HG02798 (cell line): ENCODE results near the gene DNASE1L1.

Source experiments
- ATAC-seq: cut with Tn5 transposase; IDR thresholded peaks from one replicate; pipeline ENCODE4 v1.9.1; 2021; ENCODE audit warnings: mild to moderate bottlenecking; ENCODE audit not compliant: unreplicated experiment, poor library complexity

The DNASE1L1 gene

GRCh38 chrX:154370300-154371016, 38.6 kb downstream of the DNASE1L1 start:
- ATAC-seq = no peak

GRCh38 chrX:154369449-154370299, 39.4 kb downstream of the DNASE1L1 start:
- no peak for ATAC-seq

DNA sequence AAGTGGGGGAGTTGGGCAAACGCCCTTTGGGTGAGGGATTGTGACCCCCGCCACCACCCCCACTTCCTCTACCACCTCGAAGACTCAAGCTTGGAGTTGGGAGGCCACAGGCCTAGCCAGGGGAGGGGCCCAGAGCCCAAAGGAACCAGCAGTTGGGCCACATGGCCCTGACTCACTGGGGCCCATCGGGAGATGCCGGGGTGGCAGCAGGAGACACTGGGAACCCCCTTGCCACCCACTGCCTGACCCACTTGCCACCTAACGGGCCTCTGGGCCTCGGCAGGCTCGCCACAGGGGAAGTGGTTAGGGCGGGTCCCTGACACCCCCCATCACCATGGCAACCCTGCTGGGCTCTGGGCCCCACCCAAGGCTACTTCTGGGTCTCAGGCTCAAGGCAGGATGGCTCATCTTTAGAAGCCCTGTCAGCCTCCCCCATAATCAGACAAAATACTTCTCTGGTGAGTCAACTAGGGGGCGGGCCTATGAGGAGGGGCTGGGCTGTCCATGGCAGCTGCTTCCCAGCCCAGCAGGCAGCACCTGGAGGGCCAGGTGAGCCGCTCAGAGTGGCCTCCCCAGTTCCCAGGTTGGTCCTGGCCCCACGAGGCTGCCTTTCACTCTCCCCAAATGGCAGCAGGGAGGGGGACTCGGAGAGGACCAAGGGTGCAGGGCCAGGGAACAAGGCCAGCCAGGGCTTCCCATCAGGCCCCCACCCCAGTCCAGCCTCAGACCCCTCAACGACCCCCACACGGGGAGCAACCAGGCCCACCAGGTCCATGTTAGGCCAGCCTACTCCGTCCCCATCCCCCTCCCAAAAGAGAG, 40.2 kb downstream of the DNASE1L1 start:
- no peak for ATAC-seq

DNA sequence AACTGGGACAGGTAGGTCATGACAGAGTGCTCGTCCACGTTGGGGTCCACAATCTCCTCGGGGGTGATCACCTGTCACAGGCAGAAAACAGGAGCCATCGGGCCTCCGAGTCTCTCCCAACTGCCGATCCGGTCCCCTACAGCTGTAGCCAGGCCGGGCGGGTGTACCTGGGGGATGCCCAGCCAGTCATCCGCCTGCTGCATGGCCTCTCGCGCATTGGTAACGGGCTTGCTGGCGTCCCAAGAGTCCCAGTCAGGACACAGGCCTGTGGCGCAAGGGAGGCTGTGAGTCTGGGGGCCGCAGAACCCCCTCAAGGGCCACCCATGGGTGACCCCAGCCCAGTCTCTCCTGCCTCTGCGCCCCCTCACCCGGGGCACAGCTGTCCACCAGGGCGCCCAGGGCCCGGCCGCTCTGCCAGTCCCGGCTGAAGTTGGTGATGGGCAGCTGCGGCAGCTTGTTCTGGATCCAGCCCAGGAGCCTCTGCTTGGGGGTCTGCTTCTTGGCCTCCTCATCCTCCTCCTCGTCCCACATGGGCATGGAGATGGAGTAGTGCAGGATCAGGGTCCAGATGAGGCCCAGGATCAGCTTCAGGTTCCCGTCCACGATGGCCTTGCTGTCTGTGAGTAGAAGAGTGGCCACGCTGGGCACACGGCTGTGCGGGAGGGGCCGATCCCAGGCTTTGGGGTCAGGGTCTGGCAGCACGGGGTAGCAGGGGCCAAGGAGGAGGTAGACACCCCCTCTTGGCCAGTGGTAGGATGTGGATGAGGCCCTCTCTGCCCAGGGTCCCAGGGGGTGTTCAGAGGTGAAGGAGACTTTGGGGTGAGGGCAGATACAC, 41.4 kb downstream of the DNASE1L1 start:
- ATAC-seq = no peak

DNA sequence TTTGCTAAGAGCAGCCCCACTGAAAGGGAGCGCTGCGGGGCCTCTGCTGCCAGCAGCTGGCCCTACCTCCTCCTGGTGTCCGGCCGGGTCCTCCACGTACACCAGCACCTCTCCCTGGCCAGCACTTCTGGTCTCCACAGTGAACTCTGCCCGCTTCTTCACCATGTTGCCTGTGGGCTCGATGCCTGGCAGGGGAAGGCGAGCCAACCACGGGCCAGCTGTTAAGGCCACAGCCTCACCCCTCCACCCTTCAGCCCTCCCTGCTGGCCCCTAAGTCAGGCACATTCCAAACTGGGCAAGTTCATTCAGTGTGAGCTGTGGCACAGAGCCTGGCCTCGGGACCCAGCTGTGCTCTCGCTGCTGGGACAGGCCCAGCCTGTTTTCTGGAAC, 42.4 kb downstream of the DNASE1L1 start:
- ATAC-seq = no peak

GRCh38 chrX:154365997-154366665, 42.9 kb downstream of the DNASE1L1 start:
- no peak for ATAC-seq

GRCh38 chrX:154365052-154365600, 43.9 kb downstream of the DNASE1L1 start:
- ATAC-seq = no peak

DNA sequence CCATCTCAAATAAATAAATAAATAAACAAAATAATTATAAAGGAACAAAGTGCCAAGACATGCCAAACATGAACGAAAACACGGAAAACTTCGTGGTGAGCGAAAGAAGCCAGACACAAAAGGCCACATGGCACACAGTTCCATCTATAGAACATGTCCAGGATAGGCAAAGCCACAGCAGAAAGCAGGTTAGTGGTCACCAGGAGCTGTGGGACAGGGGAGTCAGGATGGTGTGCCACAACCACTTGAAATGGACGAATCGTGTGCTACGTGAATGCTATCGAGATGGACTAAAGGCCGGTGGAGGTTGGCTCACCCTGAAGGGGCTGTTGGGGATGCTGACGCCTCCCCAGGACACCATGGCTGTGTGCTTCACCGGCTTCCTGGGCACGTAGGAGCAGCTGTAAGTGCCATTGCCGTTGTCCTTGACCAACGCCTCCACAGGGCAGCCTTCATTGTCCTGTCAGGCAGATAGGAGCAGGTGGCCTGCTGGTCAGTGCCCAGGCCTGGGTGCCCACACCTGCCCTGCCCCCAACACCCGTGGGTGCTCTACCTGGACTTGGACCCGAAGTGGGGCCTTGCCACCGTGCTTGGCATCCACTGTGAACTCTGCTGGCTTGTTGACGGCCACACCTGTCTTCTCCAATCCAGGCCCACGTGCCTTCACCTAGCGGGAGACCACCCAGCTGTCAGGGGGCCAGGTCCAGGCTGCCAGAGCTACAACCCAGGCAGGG, 45.2 kb downstream of the DNASE1L1 start:
- no peak for ATAC-seq

DNA sequence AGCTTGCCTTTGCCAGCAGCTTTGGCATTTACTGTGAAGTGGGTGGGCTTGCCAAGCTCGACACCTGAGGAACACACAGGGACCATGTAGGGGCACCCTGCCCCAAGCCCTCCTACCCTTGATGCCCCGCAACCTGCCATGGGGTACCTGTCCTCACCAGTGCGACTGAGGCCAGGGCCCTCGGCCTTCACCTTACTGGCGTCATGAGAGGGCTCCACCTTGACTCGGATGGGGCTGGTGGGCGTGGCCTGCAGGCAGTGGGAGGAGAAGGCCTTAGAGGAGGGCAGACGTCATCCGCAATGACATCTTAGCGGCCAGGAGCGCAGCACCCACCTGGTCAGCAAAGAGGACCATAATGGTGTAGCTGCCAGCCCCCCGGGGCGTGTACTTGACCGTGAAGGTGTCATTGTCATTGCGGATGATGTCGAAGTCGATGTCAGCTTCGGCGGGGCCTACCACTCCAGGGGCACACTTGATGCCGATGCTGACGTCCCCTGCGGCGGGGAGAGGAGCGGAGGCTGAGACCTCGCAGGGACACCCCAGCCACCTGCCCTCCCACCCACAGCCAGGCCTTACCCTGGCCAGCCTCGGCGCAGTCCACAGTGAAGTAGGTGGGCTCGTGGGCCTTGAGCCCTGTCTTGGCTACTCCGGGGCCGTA, 46.8 kb downstream of the DNASE1L1 start:
- no peak for ATAC-seq

- no peak for ATAC-seq
These were observed 48.8 kb downstream of the DNASE1L1 start for GRCh38 chrX:154360155-154360713.

- no peak for ATAC-seq
These were observed 49.5 kb downstream of the DNASE1L1 start for GRCh38 chrX:154359362-154360154.

DNA sequence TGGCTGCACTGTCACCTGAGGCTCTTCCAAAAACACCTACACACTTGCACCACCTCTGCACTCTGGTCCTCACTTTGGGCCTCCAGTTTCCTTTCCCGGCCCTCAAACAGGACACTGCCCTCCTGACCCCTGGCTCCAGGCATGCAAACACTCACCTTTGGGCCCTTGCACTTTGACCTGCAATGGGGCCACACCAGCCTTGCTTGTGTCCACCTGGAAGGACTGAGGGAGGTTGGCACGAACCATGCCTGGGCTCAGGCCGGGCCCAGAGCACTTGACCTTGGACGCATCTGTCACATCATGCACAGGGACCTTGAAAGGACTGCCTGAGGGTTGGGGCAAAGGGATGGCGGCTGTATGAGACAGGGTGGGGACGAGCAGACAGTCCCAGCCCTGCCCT, 50.2 kb downstream of the DNASE1L1 start:
- no peak for ATAC-seq

- no peak for ATAC-seq
These were observed 51.0 kb downstream of the DNASE1L1 start for GRCh38 chrX:154358011-154358410.

DNA sequence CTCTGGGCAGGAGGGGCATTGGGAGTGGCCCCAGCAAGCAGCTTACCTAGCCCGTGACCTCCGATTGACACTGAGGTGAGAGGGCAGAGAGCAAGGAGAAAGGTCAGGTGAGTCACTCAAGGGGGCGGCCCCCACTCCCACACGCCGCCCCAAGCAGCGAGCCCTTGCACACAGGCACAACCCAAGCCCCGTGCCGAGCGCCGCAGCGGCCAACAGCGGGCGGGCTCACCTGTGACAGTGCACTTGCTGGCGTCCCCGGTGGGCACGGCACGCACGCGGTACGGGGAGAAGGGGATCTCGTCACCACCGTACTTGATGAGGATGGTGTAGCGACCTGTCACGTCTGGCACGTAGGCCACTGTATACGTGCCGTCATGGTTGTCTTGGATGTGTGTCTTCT, 51.8 kb downstream of the DNASE1L1 start:
- no peak for ATAC-seq

GRCh38 chrX:154356596-154356995, 52.5 kb downstream of the DNASE1L1 start:
- ATAC-seq = no peak

DNA sequence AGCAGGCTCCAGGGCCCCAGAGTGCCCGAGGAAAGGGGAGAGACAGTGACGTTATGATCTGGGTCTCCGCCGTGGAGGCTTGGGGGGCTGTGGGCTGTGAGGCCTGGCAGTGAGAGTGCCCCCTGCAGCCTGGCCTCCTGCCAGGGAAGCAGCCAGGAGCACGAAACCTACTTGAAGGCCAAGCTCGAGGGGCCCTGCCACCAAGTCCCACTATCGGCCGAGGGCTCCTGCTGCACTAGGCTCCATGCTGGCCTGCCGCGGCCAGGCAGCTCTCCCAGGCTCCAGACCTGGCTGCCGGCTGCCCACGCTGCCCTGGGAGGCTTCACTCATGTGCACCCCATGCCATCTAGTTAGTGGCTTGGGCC, 53.3 kb downstream of the DNASE1L1 start:
- ATAC-seq = no peak
